Fibroblast of pulmonary artery (primary cell): Measurements from ENCODE around the gene HHATL.

Experiments
- DNase-seq: peaks from one replicate; pipeline ENCODE4 v3.0.0-alpha.2; 2010; ENCODE audit warnings: low read depth
- H3K4me3 ChIP-seq: replicated peaks from 2 replicates; pipeline ENCODE4 v1.5.1; 2011; ENCODE audit warnings: low read depth, mild to moderate bottlenecking, control low read depth, low read length, moderate library complexity
- CTCF ChIP-seq: IDR thresholded peaks from 2 replicates; pipeline ENCODE4 v1.5.1; 2011; ENCODE audit warnings: mild to moderate bottlenecking, control low read depth, low read length, inconsistent platforms; ENCODE audit errors: missing control alignments

The HHATL gene

GRCh38 chr3:42746455-42747450 is 44.2 kb upstream of the HHATL start:
- DNase-seq = no peak
- no peak for TF ChIP-seq CTCF
- H3K4me3 ChIP-seq = no peak overlapping the region

GRCh38 chr3:42745776-42746454 is 43.3 kb upstream of the HHATL start:
- no peak for DNase-seq
- TF ChIP-seq CTCF = no peak
- H3K4me3 ChIP-seq = no peak overlapping the region

GRCh38 chr3:42745291-42745745 is 42.7 kb upstream of the HHATL start:
- H3K4me3 ChIP-seq = no peak overlapping the region
- no peak for TF ChIP-seq CTCF
- DNase-seq = no peak

- DNase-seq = no peak
- TF ChIP-seq CTCF = no peak
- no peak overlapping the region for H3K4me3 ChIP-seq
These were observed 40.8 kb upstream of the HHATL start for GRCh38 chr3:42743204-42743995.

GRCh38 chr3:42742688-42743087 is 40.1 kb upstream of the HHATL start:
- DNase-seq = no peak
- no peak for TF ChIP-seq CTCF
- H3K4me3 ChIP-seq = no peak overlapping the region

- no peak for TF ChIP-seq CTCF
- H3K4me3 ChIP-seq = no peak overlapping the region
- no peak for DNase-seq
These were observed 39.7 kb upstream of the HHATL start for GRCh38 chr3:42742259-42742658.
